ENCODE data around the gene CRYGN.

The CRYGN gene

DNA sequence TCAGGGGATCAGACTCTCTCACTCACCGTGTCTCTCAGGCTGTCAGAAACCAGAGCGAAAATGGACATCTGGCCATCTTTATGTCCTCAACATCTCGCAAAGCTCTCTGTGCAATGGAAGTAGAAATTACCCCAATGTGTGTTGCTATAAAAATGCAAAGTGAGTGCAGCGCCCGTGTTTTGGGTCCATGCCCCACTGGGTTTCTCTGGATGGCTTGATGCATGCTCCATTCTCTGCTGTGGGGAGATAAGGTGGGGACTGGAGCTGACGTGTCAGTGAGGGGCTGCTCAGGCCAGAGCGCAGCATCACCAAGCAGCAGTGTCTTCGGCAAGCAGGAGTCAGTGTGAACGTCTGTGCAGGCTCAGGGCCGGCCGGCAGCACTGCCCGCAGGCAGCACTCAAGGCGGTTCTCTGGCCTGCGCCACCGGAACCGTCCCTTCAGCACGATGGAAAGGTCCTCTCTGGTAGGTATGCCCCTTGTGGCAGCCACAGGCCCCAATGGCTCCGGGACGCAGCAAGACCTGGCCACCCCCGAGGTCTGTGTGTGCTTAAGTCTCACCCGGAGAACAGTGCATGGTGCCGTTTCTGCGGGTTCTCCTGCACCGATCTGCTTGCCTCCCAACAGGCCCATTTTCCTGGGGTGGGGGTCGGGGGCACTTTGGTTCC lies 60.3 kb downstream of the CRYGN start:
- TF ChIP-seq CTCF (IDR thresholded peaks at IDR 0.05): no peak
- H3K36me3 ChIP-seq (ENCODE audit: control insufficient read depth, insufficient read depth, low read length): no peaks in the 10 kb centered on the region
- no peak overlapping the region for H3K4me3 ChIP-seq (ENCODE audit: low read depth, low read length)
- H3K4me2 ChIP-seq (ENCODE audit: low read length): no peak overlapping the region
- H3K9ac ChIP-seq: no peak overlapping the region
- no peak overlapping the region for H2AFZ ChIP-seq
- no peaks in the 10 kb centered on the region for H3K9me3 ChIP-seq (ENCODE audit: control insufficient read depth, low read length)
- peaks cover 20% of the 10 kb centered on the region for H3K4me1 ChIP-seq
- no peaks in the 10 kb centered on the region for H3K27me3 ChIP-seq (ENCODE audit: control insufficient read depth, insufficient read depth, low read length)
- no peak overlapping the region for H3K27ac ChIP-seq
- H3K79me2 ChIP-seq: no peaks in the 10 kb centered on the region

GRCh38 chr7:151379193-151379520 lies 60.8 kb downstream of the CRYGN start:
- H2AFZ ChIP-seq: no peak overlapping the region
- H3K9me3 ChIP-seq (ENCODE audit: control insufficient read depth, low read length): no peaks in the 10 kb centered on the region
- no peaks in the 10 kb centered on the region for H3K27me3 ChIP-seq (ENCODE audit: control insufficient read depth, insufficient read depth, low read length)
- no peaks in the 10 kb centered on the region for H3K36me3 ChIP-seq (ENCODE audit: control insufficient read depth, insufficient read depth, low read length)
- no peak overlapping the region for H3K27ac ChIP-seq
- no peak overlapping the region for H3K9ac ChIP-seq
- no peaks in the 10 kb centered on the region for H3K79me2 ChIP-seq
- no peak for TF ChIP-seq CTCF (IDR thresholded peaks at IDR 0.05)
- H3K4me2 ChIP-seq (ENCODE audit: low read length): no peak overlapping the region
- no peak overlapping the region for H3K4me3 ChIP-seq (ENCODE audit: low read depth, low read length)
- H3K4me1 ChIP-seq: peaks cover 16% of the 10 kb centered on the region

Data from parathyroid adenoma (tissue), 2 donors.